RWPE1 (cell line): Measurements from ENCODE around the gene ULK4.

Source experiments
- CTCF ChIA-PET: fragments of 350-600 bp; sonication (Branson Sonifier 250); formaldehyde crosslinking; extraction: SDS; loops from one replicate; lab custom pipeline; 2021; lab: Yijun Ruan, JAX
- POLR2A ChIA-PET: fragments of 400-600 bp; formaldehyde crosslinking; extraction: SDS; loops from one replicate; lab custom pipeline; 2020; ENCODE audit warnings: antibody characterized with exemption; ENCODE audit not compliant: low non-redundant PET; lab: Yijun Ruan, JAX
- DNase-seq: peaks from one replicate; pipeline ENCODE4 v3.0.0; 2012; ENCODE audit warnings: low spot score
- H3K27ac ChIP-seq: fragments of 450-650 bp; 2 replicates; pipeline ENCODE4 v1.5.1; 2017
- CTCF ChIP-seq: fragments of 450-650 bp; conservative IDR thresholded peaks from 2 replicates; pipeline ENCODE4 v1.5.1; 2017; ENCODE audit warnings: low read depth, mild to moderate bottlenecking

ULK4 gene

DNA sequence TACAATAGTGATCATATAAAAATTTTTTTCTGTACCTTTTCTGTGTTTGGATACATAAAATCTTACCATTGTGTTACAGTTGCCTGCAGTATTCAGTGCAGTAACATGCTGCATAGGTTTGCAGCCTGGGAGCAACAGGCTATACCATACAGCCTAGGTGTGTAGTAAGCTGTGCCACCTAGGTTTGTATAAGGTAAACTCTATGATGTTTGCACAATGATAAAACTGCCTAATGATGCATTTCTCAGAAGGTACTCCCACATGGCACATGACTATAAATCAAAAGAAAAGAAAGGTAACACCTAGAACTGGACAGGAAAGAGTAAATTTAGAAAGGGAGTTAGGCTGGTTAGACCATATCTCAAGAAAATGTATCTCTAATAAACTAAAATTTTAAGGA lies 293.5 kb downstream of the ULK4 start:
- CTCF ChIA-PET, result no interaction called here
- H3K27ac ChIP-seq, result no peak overlapping the region
- POLR2A ChIA-PET, result no interaction called here
- no peak for TF ChIP-seq CTCF
- DNase-seq, result no peak

DNA sequence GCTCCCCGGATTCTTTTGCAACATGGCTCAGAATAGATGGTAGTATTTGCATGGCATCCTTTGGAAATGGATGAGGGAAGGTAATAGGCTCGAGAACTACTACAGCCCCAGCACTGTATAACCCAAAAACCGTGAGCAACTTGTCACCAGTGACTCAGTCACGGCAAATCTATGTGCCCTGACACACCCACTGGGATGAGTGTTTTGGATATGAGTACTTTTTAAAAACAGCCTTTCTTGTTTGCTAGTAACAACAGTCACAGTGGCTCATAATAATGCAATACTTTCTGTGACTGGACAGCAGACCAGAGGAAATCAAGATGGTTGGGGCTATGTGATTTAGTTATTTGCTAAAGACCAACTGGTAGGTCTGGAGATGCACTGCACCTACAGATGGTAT lies 299.6 kb downstream of the ULK4 start:
- ChIA-PET CTCF (interaction anchor here (0.7 kb wide), 1 partner anchor 13 kb away, joined by 3 read pairs; no protein-coding TSS in a partner anchor), POLR2A (no interaction called here)
- no peak for TF ChIP-seq CTCF
- no peak overlapping the region for H3K27ac ChIP-seq
- no peak for DNase-seq

- TF ChIP-seq CTCF, result no peak
- no peak for DNase-seq
- ChIA-PET POLR2A (no interaction called here), CTCF (interaction anchor here (0.7 kb wide), 1 partner anchor 13 kb away, joined by 3 read pairs; no protein-coding TSS in a partner anchor)
- H3K27ac ChIP-seq, result no peak overlapping the region
Observed at GRCh38 chr3:41661796-41662195, 300.1 kb downstream of the ULK4 start.

- CTCF ChIA-PET, result no interaction called here
- TF ChIP-seq CTCF, result no peak
- no peak overlapping the region for H3K27ac ChIP-seq
- POLR2A ChIA-PET, result no interaction called here
- no peak for DNase-seq
Observed at GRCh38 chr3:41660510-41660909, 301.4 kb downstream of the ULK4 start.

DNA sequence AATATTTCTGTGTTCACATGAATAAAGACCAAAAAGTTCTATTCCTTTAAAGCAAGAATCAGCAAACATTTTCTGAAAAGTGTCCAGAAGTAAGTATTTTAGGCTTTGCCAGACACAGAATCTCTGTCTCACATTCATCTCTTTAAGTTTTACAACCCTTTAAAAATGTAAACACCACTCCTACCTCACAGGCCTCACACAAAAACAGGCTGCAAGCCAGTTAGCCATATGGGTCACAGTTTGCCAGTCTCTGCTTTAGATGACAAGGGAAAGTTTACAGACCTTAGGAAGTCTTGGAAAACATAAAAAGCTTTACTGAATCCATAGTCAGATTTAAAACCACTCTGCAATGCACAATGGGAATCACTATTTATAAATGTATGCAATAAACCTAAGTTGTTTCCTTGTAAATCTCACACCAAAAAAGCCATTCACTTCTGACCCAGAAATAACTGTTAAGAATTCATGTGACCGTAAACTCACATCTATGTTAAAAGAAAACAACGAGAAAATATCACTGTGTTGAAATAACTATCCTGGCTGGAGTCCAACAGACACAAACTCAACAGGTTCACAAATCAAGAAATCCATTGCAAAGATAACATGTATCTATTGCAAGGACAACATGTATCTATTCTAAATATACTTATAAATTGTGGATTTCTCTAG lies 308.2 kb downstream of the ULK4 start:
- CTCF ChIA-PET, result no interaction called here
- DNase-seq, result no peak
- no peak overlapping the region for H3K27ac ChIP-seq
- no peak for TF ChIP-seq CTCF
- POLR2A ChIA-PET, result no interaction called here

DNA sequence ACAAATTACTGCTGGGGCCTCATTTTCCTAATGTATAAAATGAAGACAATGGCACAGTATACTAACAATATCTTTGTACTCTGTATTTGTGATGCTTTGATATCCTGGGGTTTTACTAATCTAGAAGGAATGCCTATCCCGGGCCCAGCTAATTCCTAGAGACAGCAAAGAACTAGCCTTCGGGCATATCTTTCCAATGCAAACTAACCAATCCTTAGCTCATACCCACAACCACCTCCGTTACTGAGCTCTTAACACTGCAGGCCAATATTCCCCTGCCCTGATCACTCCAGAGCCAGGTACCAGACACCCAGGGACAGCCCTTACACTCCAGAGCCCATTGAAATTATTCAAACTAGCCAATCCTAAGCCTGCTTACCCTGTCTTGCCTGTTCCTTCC lies 309.0 kb downstream of the ULK4 start:
- ChIA-PET CTCF (no interaction called here), POLR2A (no interaction called here)
- DNase-seq, result no peak
- no peak for TF ChIP-seq CTCF
- no peak overlapping the region for H3K27ac ChIP-seq
